GM19324 (cell line): ENCODE measurements around the gene THBS3.
"Not testable (repeated sequence)": the region's sequence is repeated elsewhere in the genome, so short reads cannot be mapped to it uniquely, and the experiment has no call there.

Experiments used
- ATAC-seq: cut with Tn5 transposase; IDR thresholded peaks from one replicate; pipeline ENCODE4 v1.9.1; 2021; ENCODE audit warnings: mild to moderate bottlenecking, moderate library complexity; ENCODE audit not compliant: unreplicated experiment, low FRiP score

The THBS3 gene

DNA sequence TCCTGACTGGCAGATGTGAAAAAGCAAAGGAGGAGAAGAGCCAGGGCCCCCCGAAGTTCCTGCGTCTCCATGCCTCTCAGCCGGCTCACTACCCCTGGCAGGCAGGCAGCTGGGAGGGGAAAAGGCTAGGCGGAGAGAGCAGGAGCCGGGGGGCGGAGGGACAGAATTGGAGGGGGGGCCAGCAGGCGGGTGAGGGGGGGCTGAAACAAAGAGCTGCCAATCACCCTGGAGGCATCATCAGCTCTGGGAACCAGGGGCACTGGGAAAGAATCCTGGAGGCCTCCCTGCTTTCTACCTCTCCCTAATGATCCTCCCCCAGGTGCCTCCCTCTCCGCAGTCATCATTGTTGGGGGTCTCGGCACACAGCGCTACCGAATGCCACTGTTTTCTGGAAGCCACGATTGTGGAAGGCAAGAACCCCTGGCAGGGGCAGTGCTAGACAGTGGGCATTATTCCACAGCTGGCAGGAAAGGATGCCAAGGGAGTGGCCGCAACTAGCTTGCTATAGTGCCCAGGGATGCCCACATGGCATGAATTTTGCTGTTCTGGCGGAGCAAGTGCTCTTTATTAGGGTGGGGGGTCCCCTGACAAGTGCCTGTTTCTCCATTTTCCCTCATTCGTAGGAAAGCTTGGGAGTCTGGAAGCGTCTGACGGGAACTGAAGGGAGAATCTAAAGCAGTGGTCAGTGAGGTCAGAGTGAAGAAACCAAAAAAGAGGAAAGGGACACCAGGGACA lies at the start of gene THBS3:
Gene THBS3 (minus strand): TSS at position 92 of the 735 bp plus-strand sequence. CDS start 21 bp downstream, at position 71.
- no peak for ATAC-seq

DNA sequence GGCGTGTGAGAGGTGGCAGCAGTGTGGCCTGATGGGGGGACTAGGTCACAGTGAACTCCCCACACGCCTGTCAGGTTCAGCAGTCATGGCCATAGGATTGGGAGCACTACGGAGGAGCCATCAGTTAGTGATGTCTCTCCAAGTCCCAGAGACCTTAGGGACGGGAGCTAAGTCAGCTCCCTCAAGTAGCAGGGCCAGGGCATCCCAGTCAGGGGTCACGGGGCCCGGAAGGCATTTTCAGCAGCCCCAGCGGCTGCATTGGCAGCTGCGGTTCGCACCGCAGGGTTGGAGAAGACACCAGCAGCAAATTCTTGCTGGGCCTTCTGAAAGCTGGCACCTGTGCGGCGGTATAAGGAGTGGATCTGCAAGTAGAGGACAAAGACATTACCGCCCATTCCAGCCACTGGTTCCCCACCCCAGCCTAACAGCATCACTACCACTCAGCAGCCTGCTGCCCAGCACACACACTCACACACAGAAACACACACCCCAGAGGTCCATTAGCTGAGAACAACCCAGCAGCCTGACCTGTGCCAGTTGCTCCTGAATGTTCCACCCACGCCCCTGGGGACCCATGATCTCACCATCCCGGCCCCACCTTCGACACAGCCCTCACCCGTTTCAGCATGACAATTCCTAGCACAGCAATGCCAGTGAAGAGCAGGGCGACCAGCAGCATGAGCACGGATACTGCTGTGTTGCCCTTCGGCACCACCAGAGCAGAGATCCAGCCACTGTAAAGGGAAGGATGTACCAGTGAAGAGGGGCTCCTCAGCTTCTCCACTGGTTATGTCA lies 48.6 kb upstream of the THBS3 start:
- ATAC-seq = no peak

DNA sequence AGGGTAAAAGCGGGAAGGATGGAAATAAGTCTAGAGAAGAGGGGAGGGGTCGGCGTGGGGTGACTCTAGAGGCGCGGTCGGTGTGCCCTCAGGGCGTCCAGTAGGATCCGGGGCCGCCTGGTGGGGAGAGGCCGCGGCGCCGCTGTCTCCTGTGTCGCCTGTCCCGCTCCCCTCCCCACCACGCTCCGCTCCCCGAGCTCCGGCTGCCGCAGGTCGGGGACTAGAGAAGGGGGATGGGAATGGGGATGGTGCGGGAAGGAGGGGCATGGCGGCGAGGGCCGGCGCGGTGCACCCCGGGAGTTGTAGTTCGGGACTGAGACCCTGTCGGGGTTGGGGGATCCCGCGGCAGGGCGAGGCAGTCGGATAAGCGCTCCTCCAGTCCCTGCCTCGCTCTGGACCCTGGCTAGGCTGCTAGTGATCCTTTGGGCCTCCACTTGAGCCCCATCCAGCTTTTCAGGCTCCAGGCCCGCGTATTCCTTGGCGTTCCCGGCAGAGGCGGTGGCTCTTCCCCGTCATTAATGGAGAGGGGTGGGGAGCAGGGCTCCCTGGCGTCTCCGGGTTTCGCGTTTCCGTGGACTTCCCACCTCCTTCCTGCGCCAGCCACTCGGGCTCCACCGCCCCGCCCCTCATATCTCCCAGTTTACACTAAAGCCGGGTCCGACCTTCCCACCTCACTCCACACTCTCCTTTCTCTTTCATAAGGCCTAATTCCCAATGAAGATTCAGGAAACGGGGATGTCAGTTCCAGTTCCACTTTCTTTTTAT lies 47.7 kb upstream of the THBS3 start, which contains the start of gene ENTREP3:
Gene ENTREP3 (minus strand): TSS at position 241 of the 765 bp plus-strand sequence. CDS start 606 bp downstream, outside the sequence.
- ATAC-seq = peak; percentile 50

DNA sequence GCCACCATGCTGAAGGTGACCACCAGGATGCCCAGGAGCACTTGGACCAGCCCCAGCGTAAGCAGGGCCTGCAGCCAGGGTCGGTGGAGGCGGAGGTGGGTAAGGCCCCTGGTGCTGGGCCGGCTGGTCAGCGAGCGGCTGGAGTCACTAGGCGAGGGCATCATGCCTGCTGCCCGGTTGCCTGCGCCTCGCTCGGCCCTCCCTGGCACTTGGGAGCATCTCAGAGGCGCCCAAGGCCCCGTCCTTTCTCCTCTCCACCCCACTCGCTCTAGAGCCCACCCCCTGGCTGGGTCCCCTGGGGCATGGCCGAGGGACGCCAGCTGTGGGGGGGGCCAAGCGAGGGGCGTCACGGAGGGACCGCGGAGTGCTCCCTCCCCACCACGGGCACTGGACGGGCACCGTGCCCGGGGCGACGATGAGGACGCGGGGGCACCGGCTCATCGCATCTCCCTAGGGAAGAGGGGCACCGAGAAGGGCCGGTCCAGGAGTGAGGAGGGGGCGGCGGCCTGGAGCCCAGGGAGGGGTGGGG lies 47.1 kb upstream of the THBS3 start:
- no peak for ATAC-seq

DNA sequence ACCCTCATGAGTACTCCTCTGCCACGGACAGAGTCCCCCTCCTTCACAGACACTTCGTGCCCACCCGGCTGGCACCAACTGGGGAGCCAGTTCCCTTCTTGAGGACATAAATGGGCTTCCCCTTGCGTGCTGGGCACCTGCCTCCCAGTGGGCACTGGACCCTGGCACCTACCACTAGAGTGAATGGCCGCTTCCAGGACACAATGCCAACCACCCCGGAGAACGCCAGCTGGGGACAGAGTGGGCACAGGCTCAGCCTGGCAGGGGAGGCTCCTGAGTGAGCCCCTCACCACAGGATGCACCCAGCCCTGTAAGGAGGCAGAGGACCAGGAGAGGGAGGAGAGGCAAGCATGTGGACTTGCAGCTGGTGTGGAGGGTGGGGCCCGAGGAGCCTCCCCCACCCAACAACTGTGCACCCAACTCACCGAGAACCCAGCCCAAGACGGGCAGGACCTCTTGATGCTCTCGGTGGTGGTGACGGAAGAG lies 46.6 kb upstream of the THBS3 start:
- no peak for ATAC-seq

GRCh38 chr1:155253797-155254196 lies 46.1 kb upstream of the THBS3 start:
- no peak for ATAC-seq

- ATAC-seq = no peak
These were observed 45.5 kb upstream of the THBS3 start for GRCh38 chr1:155253208-155253607.

DNA sequence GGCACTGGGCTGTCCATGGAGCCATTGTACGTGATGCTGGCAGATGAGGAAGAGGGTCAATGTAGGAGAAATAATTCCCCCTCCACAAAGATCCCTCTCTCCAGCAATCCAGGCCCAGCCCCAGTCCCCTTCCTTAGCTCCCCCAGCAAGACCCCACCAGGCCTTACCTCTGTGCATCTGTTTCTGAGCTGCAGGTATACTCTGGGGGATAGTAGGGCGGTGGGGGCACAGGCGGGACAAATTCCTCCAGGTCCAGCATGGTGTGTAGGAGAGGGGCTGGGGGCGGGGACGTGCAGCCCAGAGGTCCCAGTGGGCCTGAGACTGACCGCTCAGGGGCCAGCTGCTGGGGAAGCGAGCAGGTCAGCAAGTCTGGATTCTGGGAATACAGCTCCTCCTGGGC lies 43.9 kb upstream of the THBS3 start:
- ATAC-seq = no peak

- ATAC-seq = peak; percentile 67
These were observed 43.1 kb upstream of the THBS3 start for GRCh38 chr1:155250633-155251449.

DNA sequence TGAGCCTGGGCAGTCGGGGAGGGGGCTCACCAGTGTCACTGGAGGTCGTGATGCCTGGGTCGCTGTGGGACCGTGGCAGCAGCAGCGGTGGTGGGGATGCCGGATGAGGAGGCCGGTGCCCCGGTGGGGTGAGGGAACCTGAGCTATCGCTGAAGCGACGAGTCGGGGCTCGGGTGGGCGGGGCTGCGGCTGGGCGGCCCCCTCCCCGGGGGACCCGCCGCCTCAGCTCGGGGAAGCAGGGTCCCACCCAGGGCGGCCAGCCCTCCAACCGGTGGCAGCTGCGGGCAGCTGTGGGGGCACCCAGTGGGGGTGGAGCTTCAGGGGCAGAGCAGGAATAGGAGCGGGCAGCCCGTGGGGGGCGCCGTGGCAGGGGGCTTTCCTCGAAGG lies 42.5 kb upstream of the THBS3 start:
- ATAC-seq = no peak

DNA sequence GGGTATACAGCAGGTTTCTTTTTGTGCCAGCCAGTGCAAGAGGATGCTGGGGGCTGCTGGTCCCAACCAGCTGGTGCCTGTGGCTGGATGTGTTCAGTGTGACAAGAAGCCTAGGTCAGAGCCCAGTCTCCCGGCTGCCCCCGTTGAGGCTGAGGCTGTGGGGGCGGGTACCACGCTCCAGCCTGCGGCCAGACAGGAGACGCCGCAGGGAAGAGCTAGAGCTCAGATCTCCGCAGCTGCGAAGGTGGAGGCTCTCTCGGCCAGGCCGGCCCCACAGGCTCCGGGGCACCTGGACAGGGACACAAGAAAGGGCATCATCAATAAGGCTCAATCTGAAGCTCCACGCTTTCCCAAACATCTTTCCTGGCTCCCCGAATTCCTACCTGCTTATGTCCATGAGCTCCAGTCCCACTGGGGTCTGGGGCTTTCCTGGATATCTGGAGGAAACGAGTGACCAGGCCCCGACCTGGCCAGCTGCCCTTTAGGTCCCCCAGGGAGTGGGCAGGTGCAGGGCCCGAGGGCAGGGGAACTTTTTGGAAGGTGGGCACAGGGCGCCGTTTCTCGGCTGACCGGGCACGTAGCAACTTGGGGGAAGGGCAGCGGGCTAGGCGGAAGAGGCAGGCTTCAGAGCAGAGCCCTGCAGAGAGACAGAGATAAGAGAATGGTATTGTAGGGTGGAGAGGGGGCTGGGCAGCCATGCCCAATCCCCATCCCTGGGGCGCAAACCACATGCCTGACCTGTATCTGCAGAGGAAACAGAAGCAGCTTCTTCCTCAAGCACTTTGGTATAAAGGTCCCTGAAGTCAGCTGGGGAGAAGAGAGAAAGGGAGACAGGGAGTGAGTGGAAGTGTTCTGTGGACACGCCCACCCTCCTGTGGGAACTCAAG lies 40.2 kb upstream of the THBS3 start:
- ATAC-seq = no peak

DNA sequence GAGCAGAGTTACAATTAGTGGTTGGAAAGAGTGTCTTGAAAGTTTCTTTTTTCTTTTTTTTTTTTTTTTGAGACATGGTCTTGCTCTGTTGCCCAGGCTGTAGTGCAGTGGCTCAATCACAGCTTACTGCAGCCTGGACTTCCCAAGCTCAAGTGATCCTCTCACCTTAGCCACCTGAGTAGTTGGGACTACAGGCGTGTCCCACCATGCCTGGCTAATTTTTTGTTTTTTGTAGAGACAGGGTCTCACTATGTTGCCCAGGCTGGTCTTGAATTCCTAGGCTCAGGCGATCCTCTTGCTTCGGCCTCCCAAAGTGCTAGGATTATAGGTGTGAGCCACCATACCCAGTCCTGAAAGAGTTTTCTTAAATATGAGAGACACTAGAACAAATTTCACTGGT lies 39.1 kb upstream of the THBS3 start:
- ATAC-seq = not testable (repeated sequence)

- no peak for ATAC-seq
These were observed 37.4 kb upstream of the THBS3 start for GRCh38 chr1:155245163-155245524.

DNA sequence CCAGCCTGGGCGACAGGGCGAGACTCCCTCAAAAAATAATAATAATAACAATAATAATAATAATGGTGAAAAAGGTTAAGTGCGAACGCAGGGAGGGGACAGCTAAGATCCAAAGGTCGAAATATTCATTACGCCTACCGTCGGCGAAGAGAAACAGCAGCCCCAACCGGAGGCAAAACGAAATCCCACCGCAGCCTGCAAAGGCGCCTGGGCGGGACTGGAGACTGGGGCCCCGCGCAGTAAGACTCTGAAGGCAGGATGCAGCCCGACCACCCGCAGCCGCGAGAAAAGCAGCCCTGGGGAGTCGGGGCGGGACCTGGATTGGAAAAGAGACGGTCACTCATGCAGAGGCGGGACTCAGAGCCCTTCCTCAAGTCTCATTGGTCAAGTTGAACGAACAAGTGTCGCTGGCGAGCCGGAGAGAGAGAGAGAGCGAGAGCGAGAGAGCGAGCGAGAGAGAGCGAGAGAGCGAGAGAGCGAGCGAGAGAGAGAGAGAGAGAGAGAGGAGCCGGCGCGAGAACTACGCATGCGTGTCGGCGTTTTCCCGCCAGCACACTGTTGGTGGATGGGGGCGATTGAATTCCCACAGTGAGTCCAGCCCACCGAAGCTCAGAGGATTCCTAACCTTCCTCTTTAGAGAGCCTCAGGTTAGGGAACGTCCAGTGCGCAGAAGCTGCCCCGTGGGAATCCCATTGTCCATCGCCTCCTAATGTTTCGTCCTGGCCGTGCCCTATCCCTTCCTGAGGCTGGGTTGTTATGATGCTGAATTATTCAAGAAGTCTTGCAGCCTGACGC lies 36.9 kb upstream of the THBS3 start:
- peak; percentile 91 for ATAC-seq

GRCh38 chr1:155242805-155243358 lies 35.2 kb upstream of the THBS3 start:
- no peak for ATAC-seq

DNA sequence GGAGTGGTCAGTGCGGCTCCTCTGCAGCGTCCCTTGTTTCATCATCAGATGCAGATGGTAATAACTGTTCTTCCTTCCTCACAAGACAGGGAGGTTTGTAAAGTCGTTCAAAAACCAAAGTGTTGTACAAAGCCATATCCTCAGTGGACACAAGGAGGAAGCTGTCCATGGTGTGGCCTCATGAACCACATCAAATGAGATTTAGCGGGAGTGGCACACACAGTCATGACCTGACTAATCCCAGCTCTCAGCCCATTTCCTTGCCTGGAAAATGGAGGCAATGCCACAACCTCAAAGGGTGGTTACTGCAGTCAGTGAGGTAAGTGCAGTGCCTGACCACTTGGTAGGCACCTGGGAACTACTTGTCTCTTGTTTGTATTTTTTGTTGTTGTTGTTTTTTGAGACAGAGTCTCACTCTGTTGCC lies 34.2 kb upstream of the THBS3 start:
- ATAC-seq = no peak

- ATAC-seq = no peak
These were observed 33.5 kb upstream of the THBS3 start for GRCh38 chr1:155241069-155241679.
